CD4-positive, alpha-beta T cell (primary cell): Measurements from ENCODE around the gene CTTNBP2NL. TPM values are rescaled to one million over a fixed set of nuclear protein-coding genes. Genes with fewer than 3 reads are reported as not detected.
A peak's percentile ranks its signal among the peaks of the same experiment; 100 is the strongest.

Experiments
- ATAC-seq: fragments of 200-7000 bp; cut with Tn5 transposase; one replicate; pipeline ENCODE4 v1.10.0; 2022; ENCODE audit warnings: mild to moderate bottlenecking; ENCODE audit not compliant: poor library complexity
- CTCF ChIA-PET: fragments of 350-600 bp; sonication (Branson Sonifier 250); formaldehyde crosslinking; loops from one replicate; lab custom pipeline; 2021; ENCODE audit warnings: antibody characterized with exemption, inconsistent platforms; lab: Charles Lee
- POLR2A ChIA-PET: fragments of 350-600 bp; sonication (Branson Sonifier 250); formaldehyde crosslinking; loops from one replicate; lab custom pipeline; 2021; ENCODE audit warnings: antibody characterized with exemption, inconsistent platforms; lab: Charles Lee
- DNase-seq, 14 experiments: peaks; one replicate each; pipeline ENCODE4 v3.0.0-alpha.2; 2013 to 2020; ENCODE audit warnings: mixed read lengths in 2 of 14
- H3K27ac ChIP-seq, 2 donors: one replicate each; pipeline versions ENCODE4 v1.5.1 to v1.7.0; 2013; ENCODE audit warnings: low read length in 2 of 2, low read depth in 1 of 2, mild to moderate bottlenecking in 1 of 2
- H3K27me3 ChIP-seq, 2 experiments: 1 replicate in 1 of 2; 2 replicates in 1 of 2; pipeline versions ENCODE4 v1.6.1 to v1.7.0; 2013; ENCODE audit warnings: low read length in 2 of 2, control low read depth in 1 of 2, mild to moderate bottlenecking in 1 of 2, moderate library complexity in 1 of 2; ENCODE audit not compliant: insufficient read depth in 2 of 2, control insufficient read depth in 1 of 2
- H3K36me3 ChIP-seq: one replicate; pipeline ENCODE4 v1.6.1; 2013; ENCODE audit warnings: low read length, control low read depth; ENCODE audit not compliant: insufficient read depth
- H3K4me1 ChIP-seq: one replicate; pipeline ENCODE4 v1.6.1; 2013; ENCODE audit warnings: low read length, control low read depth; ENCODE audit not compliant: insufficient read depth
- H3K4me3 ChIP-seq: one replicate; pipeline ENCODE4 v1.5.1; 2013; ENCODE audit warnings: mild to moderate bottlenecking, low read length, moderate library complexity
- H3K9me3 ChIP-seq, 2 experiments: 1 replicate in 1 of 2; 2 replicates in 1 of 2; pipeline versions ENCODE4 v1.6.1 to v1.7.0; 2013; ENCODE audit warnings: low read length in 2 of 2, mild to moderate bottlenecking in 2 of 2, control low read depth in 1 of 2, moderate library complexity in 1 of 2; ENCODE audit not compliant: control insufficient read depth in 1 of 2, insufficient read depth in 1 of 2
- H3K27ac Mint-ChIP-seq: one replicate; pipeline ENCODE4 v1.8.0; 2020; ENCODE audit warnings: mixed read lengths
- H3K27me3 Mint-ChIP-seq: one replicate; pipeline ENCODE4 v1.8.0; 2021; ENCODE audit warnings: mixed read lengths
- H3K36me3 Mint-ChIP-seq: one replicate; pipeline ENCODE4 v1.8.0; 2021; ENCODE audit warnings: low read depth, mixed read lengths
- H3K4me1 Mint-ChIP-seq: one replicate; pipeline ENCODE4 v1.8.0; 2021; ENCODE audit warnings: low read depth, mixed read lengths
- H3K4me3 Mint-ChIP-seq: one replicate; pipeline ENCODE4 v1.8.0; 2020; ENCODE audit warnings: mild to moderate bottlenecking, mixed read lengths
- H3K9me3 Mint-ChIP-seq: one replicate; pipeline ENCODE4 v1.8.0; 2020; ENCODE audit warnings: mixed read lengths
- CTCF ChIP-seq: fragments of 200-600 bp; IDR thresholded peaks from one replicate; pipeline ENCODE4 v1.8.0; 2022; ENCODE audit warnings: antibody characterized with exemption, mild to moderate bottlenecking
- intact Hi-C, 2 experiments: fragments of 100-400 bp; cut with DNase I in 1 of 2; cut with micrococcal nuclease in 1 of 2; formaldehyde crosslinking; loops; one replicate each; pipeline versions ENCODE4 v1.15.1 to v1.9.0; 2023 to 2025; cut with DNase I, micrococcal nuclease
- total RNA-seq, 174 experiments: library from RNA in 2 of 174; stranded (reverse) in 2 of 174; gene quantifications; one replicate each; pipeline ENCODE4 v1.2.3 and lab custom pipeline; 2021 to 2026

The CTTNBP2NL gene
- total RNA-seq, 2 experiments from 2014 or later, result 0.14 to 0.25 TPM

- DNase-seq, result peak in 12 of 14 experiments; percentile 6 to 58 (median 28)
- TF ChIP-seq CTCF, result peak; percentile 69
These were observed 37.1 kb upstream of the CTTNBP2NL start for GRCh38 chr1:112358798-112359408.

GRCh38 chr1:112359961-112360767, 35.9 kb upstream of the CTTNBP2NL start:
- no peaks in the 10 kb centered on the region for H3K9me3 ChIP-seq
- H3K36me3 ChIP-seq, result no peaks in the 10 kb centered on the region
- peaks cover 4 to 9% of the 10 kb centered on the region in 2 experiments for H3K27me3 ChIP-seq
- intact Hi-C loops, result loop anchor here in 1 of 2 experiments (1.0 kb wide), 1 partner anchor 33 kb away; no protein-coding TSS in a partner anchor
- ATAC-seq (no peak), DNase-seq (no peak)
- Mint-ChIP-seq H3K4me1 (no peaks in the 10 kb centered on the region), H3K27me3 (peaks cover 49% of the 10 kb centered on the region), H3K36me3 (no peaks in the 10 kb centered on the region), H3K9me3 (no peaks in the 10 kb centered on the region), H3K27ac (no peak overlapping the region), H3K4me3 (no peak overlapping the region)
- H3K4me1 ChIP-seq, result no peaks in the 10 kb centered on the region
- POLR2A ChIA-PET, result no interaction called here
- CTCF ChIA-PET, result no interaction called here
- H3K4me3 ChIP-seq, result no peak overlapping the region
- H3K27ac ChIP-seq, result no peak overlapping the region
- no peak for TF ChIP-seq CTCF

More at GRCh38 chr1:112358798-112359408, 37.1 kb upstream of the CTTNBP2NL start:
- no peaks in the 10 kb centered on the region for H3K36me3 Mint-ChIP-seq
- no peaks in the 10 kb centered on the region for H3K9me3 ChIP-seq
- no peak overlapping the region for H3K4me3 Mint-ChIP-seq
- H3K4me1 ChIP-seq, result no peaks in the 10 kb centered on the region
- peaks cover 49% of the 10 kb centered on the region for H3K27me3 Mint-ChIP-seq
- ATAC-seq, result peak; percentile 68
- POLR2A ChIA-PET, result no interaction called here
- no peaks in the 10 kb centered on the region for H3K36me3 ChIP-seq
- H3K4me3 ChIP-seq, result no peak overlapping the region
- intact Hi-C loops, result loop anchor here in 1 of 2 experiments (1.0 kb wide), 1 partner anchor 32 kb away; no protein-coding TSS in a partner anchor
- no peaks in the 10 kb centered on the region for H3K9me3 Mint-ChIP-seq
- no peak overlapping the region for H3K27ac Mint-ChIP-seq
- no peaks in the 10 kb centered on the region for H3K4me1 Mint-ChIP-seq
- CTCF ChIA-PET, result interaction anchor here (2.8 kb wide), 1 partner anchor 11 kb away, joined by 10 read pairs; no protein-coding TSS in a partner anchor
- no peak overlapping the region for H3K27ac ChIP-seq
- peaks cover 4 to 9% of the 10 kb centered on the region in 2 experiments for H3K27me3 ChIP-seq

- Mint-ChIP-seq H3K4me3 (no peak overlapping the region), H3K9me3 (no peaks in the 10 kb centered on the region), H3K27me3 (peaks cover 57% of the 10 kb centered on the region), H3K36me3 (no peaks in the 10 kb centered on the region), H3K27ac (no peak overlapping the region), H3K4me1 (no peaks in the 10 kb centered on the region)
- no peak overlapping the region for H3K27ac ChIP-seq
- intact Hi-C loops, result no loop called here
- H3K4me1 ChIP-seq, result no peaks in the 10 kb centered on the region
- POLR2A ChIA-PET, result no interaction called here
- no peak overlapping the region for H3K4me3 ChIP-seq
- TF ChIP-seq CTCF, result no peak
- no peak for ATAC-seq
- CTCF ChIA-PET, result no interaction called here
- no peaks in the 10 kb centered on the region for H3K9me3 ChIP-seq
- H3K36me3 ChIP-seq, result no peaks in the 10 kb centered on the region
- peaks cover 6 to 11% of the 10 kb centered on the region in 2 experiments for H3K27me3 ChIP-seq
- no peak for DNase-seq
These were observed 32.4 kb upstream of the CTTNBP2NL start for GRCh38 chr1:112363636-112364035.
